PC-9 (cell line): ENCODE data around the gene TRUB2.

Experiments
- EZH2 ChIP-seq: fragments of 200-600 bp; sonication (generic); IDR thresholded peaks from 2 replicates; pipeline ENCODE4 v1.8.0; 2017; ENCODE audit warnings: antibody characterized with exemption, low read depth
- TF ChIP-seq, protein P1 (sequence below): fragments of 200-600 bp; sonication (generic); conservative IDR thresholded peaks from 2 replicates; pipeline ENCODE4 v1.6.1; 2017; ENCODE audit warnings: mixed run types, antibody characterized with exemption, mild to moderate bottlenecking, moderate library complexity

- TF ChIP-seq, protein P1, sequence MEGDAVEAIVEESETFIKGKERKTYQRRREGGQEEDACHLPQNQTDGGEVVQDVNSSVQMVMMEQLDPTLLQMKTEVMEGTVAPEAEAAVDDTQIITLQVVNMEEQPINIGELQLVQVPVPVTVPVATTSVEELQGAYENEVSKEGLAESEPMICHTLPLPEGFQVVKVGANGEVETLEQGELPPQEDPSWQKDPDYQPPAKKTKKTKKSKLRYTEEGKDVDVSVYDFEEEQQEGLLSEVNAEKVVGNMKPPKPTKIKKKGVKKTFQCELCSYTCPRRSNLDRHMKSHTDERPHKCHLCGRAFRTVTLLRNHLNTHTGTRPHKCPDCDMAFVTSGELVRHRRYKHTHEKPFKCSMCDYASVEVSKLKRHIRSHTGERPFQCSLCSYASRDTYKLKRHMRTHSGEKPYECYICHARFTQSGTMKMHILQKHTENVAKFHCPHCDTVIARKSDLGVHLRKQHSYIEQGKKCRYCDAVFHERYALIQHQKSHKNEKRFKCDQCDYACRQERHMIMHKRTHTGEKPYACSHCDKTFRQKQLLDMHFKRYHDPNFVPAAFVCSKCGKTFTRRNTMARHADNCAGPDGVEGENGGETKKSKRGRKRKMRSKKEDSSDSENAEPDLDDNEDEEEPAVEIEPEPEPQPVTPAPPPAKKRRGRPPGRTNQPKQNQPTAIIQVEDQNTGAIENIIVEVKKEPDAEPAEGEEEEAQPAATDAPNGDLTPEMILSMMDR, result no peak
- no peak for TF ChIP-seq EZH2
Observed at GRCh38 chr9:128355451-128355850, 33.2 kb upstream of the TRUB2 start.
